ENCODE results near the gene SPTBN4.
"Not testable (repeated sequence)": the region's sequence is repeated elsewhere in the genome, so short reads cannot be mapped to it uniquely, and the experiment has no call there.

The SPTBN4 gene

GRCh38 chr19:40466985-40467734 is at the start of gene SPTBN4:
Gene SPTBN4, plus strand, starts transcription at chr19:40467001. Its CDS starts 5,621 bp downstream, at chr19:40472622.
- no peak for DNase-seq

DNA sequence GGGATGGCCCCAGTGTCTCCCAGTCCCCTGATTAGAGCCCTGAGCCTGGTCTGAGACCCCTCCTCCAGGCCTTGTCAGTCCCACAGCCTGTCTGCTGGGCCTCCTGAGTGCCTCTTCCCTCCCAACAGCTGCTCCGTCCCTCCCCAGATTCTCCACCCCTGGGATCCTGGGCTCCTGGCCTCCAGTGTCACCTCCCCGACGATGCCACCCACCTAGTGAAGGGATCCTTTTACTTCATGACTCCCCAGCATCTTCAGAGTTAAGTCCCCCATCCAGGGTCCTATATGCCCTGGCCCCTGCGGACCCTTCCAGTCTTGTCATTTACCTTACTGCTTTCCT is 49.2 kb upstream of the SPTBN4 start:
- DNase-seq = no peak

DNA sequence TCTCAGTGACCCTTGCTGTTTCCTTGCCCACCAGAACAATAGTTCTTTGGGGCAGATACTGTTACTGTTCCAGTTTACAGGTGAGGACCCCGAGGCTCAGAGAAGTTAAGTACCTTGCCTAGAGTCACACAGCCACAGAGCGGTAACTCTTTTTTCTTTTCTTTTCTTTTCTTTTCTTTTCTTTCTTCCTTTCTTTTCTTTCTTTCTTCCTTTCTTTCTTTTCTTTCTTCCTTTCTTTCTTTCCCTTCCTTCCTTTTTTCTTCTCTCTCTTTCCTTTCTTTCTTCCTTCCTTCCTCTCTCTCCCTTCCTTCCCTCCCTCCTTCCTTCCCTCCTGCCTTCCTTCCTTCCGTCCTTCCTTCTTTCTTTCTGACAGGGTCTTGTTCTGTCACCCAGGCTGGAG is 48.8 kb upstream of the SPTBN4 start:
- no peak for DNase-seq

GRCh38 chr19:40419066-40419612 is 47.7 kb upstream of the SPTBN4 start:
- no peak for DNase-seq

GRCh38 chr19:40419780-40420179 is 47.0 kb upstream of the SPTBN4 start:
- no peak for DNase-seq

- DNase-seq = no peak
Observed at GRCh38 chr19:40420451-40420765, 46.4 kb upstream of the SPTBN4 start.

GRCh38 chr19:40420766-40421765 is 45.7 kb upstream of the SPTBN4 start:
- DNase-seq = peak; percentile 69

DNA sequence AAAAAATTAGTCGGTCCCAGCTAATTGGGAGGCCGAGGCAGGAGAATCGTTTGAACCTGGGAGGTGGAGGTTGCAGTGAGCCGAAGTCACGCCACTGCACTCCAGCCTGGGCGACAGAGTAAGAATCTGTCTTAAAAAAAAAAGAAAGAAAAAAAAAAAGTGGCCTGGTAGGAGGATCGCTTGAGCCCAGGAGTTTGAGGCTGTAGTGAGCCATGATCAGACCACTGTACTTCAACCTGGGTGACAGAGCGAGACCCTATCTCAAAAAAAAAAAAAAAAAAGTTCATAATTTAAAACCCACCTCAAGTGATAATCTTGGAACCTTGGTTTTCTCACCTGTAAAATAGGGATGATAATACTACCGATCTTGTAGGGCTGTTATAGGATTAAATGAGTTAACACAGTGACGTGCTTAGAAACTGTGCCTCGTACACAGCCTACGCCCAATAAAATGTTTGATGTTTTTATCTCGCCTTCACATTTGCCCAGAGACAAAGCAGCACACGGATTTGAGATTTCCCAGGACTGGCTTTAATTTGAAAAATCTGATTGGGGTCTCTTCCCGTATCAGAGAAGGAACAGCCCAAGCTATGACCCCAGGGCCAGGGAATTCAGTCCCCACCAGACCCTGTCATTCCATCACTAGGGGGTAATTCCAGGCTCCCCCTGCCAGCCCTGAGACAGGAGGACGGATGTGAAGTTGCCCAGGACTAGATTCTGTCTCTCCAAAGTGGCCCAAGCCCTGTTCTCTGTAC is 44.6 kb upstream of the SPTBN4 start:
- DNase-seq = no peak

DNA sequence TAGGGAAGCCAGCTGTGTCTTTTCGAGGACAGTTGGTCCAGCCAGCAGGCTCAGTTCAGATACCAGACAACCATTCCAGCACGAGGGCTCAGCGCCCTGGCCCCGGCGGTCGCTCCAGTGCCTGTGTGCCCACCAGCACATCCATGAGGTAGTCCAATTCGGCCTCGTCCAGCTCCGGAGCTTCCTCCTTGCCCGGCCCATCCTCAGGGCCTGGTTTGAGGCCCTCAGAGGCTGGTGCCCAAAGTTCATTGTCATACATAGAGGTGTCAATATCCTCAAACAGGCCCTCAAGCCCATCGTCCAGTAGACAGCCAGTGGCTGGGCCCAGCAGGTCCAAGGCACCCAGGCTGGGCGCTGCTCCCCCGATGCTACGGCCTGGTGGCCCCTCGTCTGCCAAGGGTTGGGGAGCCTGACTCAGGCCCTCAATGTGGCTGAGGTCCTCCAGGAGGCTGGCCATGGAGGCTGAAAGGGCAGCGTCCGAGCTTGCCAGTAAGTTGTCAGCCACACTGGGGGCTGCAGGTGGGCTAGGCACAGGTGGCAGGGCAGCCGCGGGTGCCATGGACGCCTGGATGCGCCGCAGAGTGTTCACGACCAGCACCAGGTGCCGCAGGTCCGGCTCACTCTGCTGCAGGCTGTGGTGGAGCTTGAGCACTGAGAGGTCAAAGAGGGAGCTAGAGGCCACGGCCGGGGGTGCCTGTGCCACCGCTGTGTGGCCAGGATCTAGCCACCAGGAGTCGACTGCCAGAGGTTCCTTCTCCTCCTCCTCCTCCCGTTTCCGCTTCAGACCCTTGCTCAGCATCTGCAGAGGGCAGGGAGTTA is 43.8 kb upstream of the SPTBN4 start:
- DNase-seq = no peak

DNA sequence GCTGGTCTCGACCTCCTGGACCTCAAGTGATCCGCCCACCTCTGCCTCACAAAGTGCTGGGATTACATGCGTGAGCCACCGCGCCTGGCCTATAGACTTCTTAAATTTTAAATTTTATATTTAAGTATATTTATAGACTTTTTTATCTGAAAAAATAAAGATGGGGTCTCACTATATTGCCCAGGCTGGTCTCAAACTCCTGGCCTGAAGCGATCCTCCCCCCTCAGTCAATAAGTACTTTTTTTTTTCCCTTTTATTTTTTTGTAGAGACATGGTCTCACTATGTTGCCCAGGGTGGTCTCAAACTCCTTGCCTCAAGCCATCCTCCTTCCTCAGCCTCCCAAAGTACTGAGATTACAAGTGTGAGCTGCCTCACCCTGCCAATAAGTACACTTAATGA is 42.9 kb upstream of the SPTBN4 start:
- DNase-seq = no peak

DNA sequence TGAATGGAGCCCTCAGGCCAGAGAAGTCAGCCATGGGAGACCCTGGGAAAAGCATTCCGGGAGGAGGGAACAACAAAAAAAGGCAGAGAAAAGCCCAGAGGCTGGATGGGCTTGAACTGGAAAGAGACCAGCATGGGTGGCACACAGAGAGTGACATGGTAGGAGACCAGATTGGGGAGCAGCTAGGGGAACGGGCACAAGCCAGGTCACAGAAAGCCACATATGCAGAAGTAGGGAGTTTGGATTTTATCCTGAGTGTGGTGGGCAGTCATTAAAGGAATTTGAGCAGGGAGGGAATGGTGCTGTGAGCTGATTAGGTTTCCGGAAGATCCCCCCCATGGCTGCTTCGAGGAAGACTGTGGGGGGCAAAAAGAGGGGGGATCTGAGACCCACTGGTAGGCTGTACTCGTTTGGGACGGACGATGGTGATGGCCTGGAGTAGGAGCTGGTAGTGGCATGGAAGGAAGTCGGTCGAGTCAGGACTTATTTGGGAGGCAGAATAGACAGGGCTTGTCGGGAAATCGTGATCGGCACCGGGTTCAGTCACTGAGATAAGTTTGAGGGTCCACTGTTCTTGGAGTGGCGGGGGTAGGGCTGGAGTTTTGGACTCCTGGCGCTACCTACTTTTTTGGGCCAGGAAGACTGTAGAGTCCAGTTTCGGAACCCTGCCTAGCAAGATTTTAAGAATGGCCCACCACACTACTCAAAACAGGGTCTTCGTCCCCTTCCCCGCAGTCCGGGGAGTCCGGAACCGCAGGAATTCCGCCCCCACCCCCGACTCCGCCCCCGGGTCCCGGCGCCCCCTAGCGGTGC is 42.0 kb upstream of the SPTBN4 start:
- no peak for DNase-seq

- peak; percentile 99 for DNase-seq
Observed at GRCh38 chr19:40425450-40426287, 41.1 kb upstream of the SPTBN4 start, which contains the start of gene SERTAD1. Gene SERTAD1, minus strand, starts transcription at chr19:40425992. Its CDS starts 2,446 bp downstream, at chr19:40423546.

DNA sequence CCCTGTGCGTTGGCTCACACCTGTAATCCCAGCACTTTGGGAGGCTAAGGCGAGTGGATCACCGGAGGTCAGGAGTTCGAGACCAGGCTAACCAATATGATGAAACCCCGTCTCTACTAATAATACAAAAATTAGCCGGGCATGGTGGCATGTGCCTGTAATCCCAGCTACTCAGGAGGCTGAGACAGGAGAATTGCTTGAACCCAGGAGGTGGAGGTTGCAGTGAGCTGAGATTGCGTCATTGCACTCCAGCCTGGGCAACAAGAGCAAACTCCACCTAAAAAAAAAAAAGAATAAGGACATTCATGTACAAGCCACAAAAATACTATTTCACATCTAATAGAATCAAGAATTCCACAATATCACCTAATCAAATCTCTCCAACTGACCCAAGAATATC is 38.6 kb upstream of the SPTBN4 start:
- not testable (repeated sequence) for DNase-seq

DNA sequence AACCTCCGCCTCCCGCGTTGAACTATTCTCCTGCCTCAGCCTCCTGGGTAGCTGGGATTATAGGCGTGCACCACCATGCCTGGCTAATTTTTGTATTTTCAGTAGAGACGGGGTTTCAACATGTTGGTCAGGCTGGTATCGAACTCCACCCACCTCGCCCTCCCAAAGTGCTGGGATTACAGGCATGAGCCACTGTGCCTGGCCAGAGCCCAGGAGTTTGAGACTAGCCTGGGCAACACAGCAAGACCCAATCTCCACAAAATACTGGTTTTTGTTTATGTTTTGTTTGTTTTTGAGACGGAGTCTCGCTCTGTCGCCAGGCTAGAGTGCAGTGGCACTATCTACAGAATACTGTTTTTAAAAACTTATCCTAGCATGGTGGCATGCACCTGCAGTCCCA is 36.6 kb upstream of the SPTBN4 start:
- DNase-seq = not testable (repeated sequence)

- DNase-seq = no peak
Observed at GRCh38 chr19:40431698-40432097, 35.1 kb upstream of the SPTBN4 start.

- not testable (repeated sequence) for DNase-seq
Observed at GRCh38 chr19:40432760-40433159, 34.0 kb upstream of the SPTBN4 start.

DNA sequence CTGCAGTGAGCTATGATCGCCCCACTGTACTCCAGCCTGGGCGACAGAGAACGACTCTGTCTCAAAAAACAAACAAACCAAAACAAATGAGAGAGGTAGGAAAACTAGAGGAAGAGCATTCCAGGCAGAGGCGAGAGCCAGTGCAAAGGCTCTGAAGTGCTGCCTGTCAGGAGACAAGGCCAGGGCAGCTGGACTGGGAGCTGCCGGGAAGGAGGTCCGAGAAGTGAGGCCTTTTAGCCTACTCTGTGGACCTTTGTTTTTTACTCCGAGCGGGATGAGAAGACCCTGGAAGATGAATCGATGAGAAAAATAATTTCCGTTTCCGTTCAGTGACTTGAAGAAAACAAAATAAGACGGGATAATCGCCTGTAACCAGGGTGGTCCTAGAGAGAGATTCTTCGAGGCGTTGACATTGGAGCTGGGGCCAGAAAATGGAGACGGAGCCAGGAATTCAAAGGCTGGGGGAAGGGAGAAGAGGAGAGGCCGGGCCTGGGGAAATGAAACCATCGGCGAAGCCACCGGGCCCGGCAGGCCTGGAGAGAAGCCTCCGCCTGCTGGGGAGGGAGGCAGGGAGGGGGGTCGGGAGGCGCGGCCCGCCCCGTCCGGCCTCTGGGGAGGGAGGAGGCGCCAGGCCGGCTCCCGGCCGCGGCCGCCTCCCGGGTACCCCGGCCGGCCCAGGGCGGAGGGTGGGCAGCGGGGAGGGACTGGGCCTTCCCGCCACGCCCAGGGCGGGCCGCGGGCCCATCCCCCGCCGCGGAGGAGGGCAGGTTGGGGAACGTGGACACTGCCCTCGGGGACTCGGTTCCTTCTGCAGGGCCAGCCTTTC is 33.2 kb upstream of the SPTBN4 start:
- DNase-seq = peak; percentile 71

DNA sequence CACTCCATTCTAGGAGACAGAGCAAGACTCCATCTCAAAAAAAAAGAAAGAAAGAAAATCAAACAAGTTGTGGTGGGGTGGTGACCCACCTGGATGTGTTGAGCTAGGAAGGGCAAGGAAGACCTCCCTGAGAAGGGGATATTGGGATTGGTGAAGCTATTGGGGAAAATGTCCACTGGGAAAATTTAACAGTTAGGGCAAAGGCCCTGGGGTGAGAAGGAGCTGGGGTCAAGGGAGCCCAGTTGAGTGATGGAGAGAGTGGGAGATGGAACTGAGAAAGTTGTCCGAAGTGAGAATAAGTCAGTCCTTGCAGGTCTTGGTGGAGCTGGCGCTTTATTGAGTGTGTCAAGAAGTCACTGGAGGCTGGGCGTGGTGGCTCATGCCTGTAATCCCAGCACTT is 28.5 kb upstream of the SPTBN4 start:
- no peak for DNase-seq

DNA sequence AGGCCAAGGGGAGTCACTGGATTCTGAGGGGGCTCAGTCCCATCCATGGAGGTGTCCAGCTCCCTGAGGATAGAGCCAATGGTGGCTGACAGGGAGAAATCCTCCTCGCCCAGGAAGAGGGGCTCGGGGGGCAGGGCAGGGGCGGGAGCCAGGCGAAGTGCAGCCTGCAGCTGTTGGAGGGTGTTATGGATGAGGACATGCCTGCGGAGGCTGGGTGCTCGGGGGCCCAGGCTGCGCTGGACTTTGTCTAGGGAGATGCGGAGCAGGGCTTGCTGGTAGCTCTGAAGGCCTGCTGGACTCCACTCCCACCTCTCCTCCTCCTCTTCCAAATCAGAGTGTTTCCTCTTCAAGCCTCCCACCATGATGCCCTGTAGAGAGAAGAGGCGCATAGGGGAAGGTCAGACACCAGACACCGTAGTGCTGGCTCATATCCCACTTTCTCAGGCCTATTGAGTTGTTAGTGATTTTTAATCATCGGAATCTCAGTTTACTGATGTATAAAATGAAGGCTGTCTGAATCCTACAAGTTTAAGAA is 25.0 kb upstream of the SPTBN4 start:
- DNase-seq = no peak
